Mammary epithelial cell (primary cell): ENCODE results near the gene BPIFB3.

ENCODE experiments used
- CTCF ChIP-seq, 2 donors: IDR thresholded peaks in 1 of 2; conservative IDR thresholded peaks in 1 of 2; 2 replicates each; pipeline ENCODE4 v1.5.1; 2011 to 2012; ENCODE audit warnings: inconsistent platforms in 2 of 2, low read length in 2 of 2, mild to moderate bottlenecking in 2 of 2, control low read depth in 1 of 2, low read depth in 1 of 2; ENCODE audit not compliant: insufficient read depth in 1 of 2; ENCODE audit errors: extremely low read depth in 1 of 2
- EZH2 ChIP-seq: IDR thresholded peaks from 2 replicates; pipeline ENCODE4 v1.6.1; 2012; ENCODE audit warnings: low read length, inconsistent platforms, borderline replicate concordance

GRCh38 chr20:33015700-33016580 is 37.8 kb upstream of the BPIFB3 start:
- TF ChIP-seq CTCF (conservative IDR thresholded peaks at IDR 0.05 in 1 of 2, IDR thresholded peaks at IDR 0.05 in 1 of 2; ENCODE audit: extremely low read depth in 1 of 2, insufficient read depth in 1 of 2, low read depth in 1 of 2, low read length in 2 of 2) (no peak), EZH2 (no peak)
